Activated CD8-positive, alpha-beta memory T cell treated with anti-CD3 and anti-CD28 coated beads for 36 hours (primary cell): ENCODE data around the gene PSMG4. TPM values are rescaled to one million over a fixed set of nuclear protein-coding genes. Genes with fewer than 3 reads are reported as not detected.
"Not testable (repeated sequence)": the region's sequence is repeated elsewhere in the genome, so short reads cannot be mapped to it uniquely, and the experiment has no call there.

ENCODE experiments used
- CTCF ChIA-PET: fragments of 350-600 bp; sonication (Branson Sonifier 250); formaldehyde crosslinking; loops from one replicate; lab custom pipeline; 2021; ENCODE audit warnings: antibody characterized with exemption; lab: Charles Lee
- POLR2A ChIA-PET: fragments of 350-600 bp; sonication (Branson Sonifier 250); formaldehyde crosslinking; loops from one replicate; lab custom pipeline; 2021; ENCODE audit warnings: antibody characterized with exemption; lab: Charles Lee
- total RNA-seq, 2 experiments: library from RNA; stranded (reverse); gene quantifications; one replicate each; pipeline ENCODE4 v1.2.3, GENCODE V29; 2021

The PSMG4 gene
- total RNA-seq, 2 experiments from 2014 or later: 28.6 to 30.8 TPM

DNA sequence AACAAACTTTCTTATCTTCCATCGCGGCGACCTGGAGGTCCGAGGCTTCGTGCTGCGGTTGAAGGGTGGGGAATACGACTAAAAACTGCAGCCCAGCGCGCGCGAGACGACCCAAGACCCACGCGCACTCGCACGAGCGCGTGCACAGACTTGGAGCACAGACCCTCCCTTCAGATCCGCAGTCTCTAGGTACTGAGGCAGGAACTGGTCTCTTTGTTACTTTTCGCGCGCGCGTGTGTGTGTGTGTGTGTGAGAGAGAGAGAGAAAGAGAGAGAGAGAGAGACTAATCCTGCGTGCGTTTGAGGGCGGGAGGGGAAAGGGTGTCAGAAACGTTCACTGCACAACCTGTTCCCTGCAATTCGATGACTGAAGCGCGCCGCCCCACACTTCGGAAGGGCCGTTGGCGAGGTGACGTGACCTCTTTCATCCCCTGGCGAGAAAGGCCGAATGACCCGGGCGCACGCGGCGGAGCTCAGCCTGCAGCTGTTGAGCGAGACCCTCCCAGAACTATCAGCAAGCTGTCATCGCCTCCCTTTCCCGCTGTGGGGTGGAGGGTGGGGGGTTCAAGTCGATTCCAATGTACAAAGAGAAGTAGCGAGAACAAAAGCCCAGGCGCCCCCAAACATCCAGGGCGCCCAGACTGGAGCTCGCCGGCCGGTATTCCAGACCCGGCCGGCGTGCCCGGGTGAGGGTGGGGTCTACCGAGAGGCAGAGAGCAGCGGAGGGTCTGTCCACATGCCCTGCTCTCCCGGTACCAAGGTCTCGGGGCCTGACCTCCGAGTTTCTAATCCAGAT is 29.8 kb upstream of the PSMG4 start:
- POLR2A ChIA-PET: interaction anchor here (0.5 kb wide), 1 partner anchor 66 kb away, joined by 5 read pairs; no protein-coding TSS in a partner anchor
- CTCF ChIA-PET: interaction anchor here (0.7 to 1.2 kb wide), 2 partner anchors 19 to 22 kb away, joined by 3 to 5 read pairs; no protein-coding TSS in a partner anchor

- ChIA-PET CTCF (interaction anchor here (0.6 to 1.2 kb wide), 4 partner anchors 20 to 128 kb away, joined by 3 to 5 read pairs (median 4); no protein-coding TSS in a partner anchor), POLR2A (interaction anchor here (0.5 kb wide), 1 partner anchor 67 kb away, joined by 5 read pairs; no protein-coding TSS in a partner anchor)
Observed at GRCh38 chr6:3229566-3230178, 29.1 kb upstream of the PSMG4 start.

DNA sequence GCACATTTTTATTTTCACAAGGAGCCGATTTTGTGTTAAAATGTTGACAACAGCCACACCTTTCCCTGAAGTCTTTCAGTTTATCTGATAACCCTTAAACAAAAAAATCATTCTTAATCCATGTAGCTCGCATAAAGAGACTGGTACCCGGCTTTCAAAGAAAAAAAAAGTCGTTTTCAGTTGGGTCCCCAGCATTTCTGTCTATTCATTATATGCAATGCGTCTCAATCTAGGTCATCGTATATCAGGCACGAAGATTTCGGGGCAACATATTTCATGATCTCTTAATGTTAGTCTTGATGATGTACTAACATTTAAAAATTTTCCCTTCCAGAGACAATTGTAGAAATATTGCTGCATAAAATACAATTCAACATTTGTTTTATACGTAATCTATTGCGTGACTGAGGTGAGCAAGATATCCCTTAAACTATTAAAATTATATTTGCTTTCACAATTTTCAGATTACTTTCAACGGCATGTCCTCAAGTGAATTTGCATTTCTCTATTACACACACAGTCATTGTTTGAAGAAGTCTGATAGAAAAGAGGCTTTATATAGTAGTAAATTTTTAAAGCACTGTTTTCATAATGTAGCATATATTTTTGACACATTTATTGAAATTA is 28.4 kb upstream of the PSMG4 start:
- CTCF ChIA-PET: interaction anchor here (0.6 to 2.6 kb wide), 2 partner anchors 21 to 129 kb away, joined by 3 to 10 read pairs; no protein-coding TSS in a partner anchor
- POLR2A ChIA-PET: no interaction called here

- POLR2A ChIA-PET: no interaction called here
- CTCF ChIA-PET: interaction anchor here (2.6 kb wide), 1 partner anchor 21 kb away, joined by 10 read pairs; no protein-coding TSS in a partner anchor
Observed at GRCh38 chr6:3230900-3231246, 27.9 kb upstream of the PSMG4 start.

DNA sequence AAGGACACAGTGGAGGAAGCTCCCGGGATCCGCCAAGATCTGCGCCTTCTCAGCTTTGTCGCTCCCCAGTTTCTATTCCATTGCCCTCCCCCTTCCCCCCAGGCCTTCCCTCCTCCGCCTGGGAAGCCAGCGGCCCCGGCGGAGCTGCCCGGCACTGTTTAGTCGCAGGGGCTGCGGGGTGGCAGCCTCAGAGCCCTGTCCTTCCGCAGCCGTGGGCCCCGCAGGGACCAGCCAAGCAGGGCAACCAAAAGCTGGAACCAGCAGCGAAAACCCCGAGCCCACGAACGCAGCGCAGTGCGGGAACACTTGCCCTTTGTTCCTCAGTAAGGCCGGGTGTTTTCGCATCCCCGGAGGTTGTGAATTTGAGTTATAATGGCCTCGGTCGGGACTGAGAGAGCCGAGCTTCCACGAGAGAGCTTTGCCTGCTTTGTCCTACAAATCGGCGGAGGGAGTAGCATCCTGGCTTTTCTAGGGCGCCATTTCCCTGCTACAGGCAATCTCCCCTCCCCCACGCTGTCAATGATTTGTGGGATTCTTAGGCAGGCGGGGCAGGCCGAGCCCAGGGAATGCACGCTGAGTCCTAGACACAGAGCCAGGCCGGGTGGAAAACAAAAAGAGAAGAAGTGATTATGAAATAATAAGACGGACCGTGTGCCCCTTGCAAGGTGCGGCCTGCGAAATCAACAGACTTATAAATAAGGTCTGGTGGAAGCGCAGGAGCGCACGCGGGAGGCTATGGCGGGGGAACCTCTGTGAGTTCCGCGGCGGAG is 27.3 kb upstream of the PSMG4 start:
- ChIA-PET CTCF (interaction anchor here (2.6 kb wide), 1 partner anchor 20 kb away, joined by 10 read pairs; no protein-coding TSS in a partner anchor), POLR2A (no interaction called here)

- CTCF ChIA-PET: interaction anchor here (2.6 kb wide), 1 partner anchor 19 kb away, joined by 10 read pairs; no protein-coding TSS in a partner anchor
- POLR2A ChIA-PET: no interaction called here
Observed at GRCh38 chr6:3232017-3232945, 26.5 kb upstream of the PSMG4 start.

DNA sequence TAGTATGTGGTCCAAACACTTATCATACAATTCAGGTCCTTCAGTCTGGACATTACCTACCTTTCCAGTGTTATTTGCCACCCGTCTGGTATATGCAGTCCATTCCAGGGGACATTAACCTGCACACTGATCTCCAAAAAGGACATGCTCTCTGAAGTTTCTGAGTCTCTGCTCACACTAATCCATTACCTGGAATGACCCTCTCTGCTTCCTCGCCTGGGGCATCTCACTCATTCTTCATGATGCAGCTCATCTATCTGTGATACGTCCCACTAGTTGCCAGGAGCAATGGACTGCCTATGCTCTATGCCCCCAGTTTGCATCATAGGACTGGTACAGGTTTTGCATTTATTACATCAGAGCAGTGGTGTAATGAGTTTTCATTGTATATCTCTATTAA is 25.4 kb upstream of the PSMG4 start:
- POLR2A ChIA-PET: no interaction called here
- CTCF ChIA-PET: no interaction called here

- ChIA-PET POLR2A (no interaction called here), CTCF (no interaction called here)
Observed at GRCh38 chr6:3233904-3234303, 24.8 kb upstream of the PSMG4 start.

DNA sequence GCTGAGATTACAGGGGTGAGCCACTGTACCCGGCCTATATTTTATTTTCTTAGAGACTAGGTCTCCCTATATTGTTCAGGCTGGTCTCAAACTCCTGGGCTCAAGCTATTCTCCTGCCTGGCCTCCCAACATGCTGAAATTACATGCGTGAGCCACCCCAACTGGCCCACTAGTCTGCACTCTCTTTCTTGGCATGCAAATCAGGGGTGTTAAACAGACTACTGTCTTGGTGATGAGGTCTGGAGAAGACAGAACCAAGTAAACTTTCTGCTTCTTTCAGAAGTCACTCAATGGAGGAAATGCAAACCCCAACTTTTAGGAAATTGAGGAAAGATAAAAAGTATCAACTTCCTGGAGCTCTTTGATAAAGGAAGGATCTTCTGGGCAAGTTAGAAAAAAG is 23.3 kb upstream of the PSMG4 start:
- ChIA-PET CTCF (interaction anchor here (1.5 kb wide), 1 partner anchor 16 kb away, joined by 4 read pairs; no protein-coding TSS in a partner anchor), POLR2A (no interaction called here)

- ChIA-PET POLR2A (no interaction called here), CTCF (interaction anchor here (1.5 kb wide), 1 partner anchor 16 kb away, joined by 4 read pairs; no protein-coding TSS in a partner anchor)
Observed at GRCh38 chr6:3236005-3236404, 22.7 kb upstream of the PSMG4 start.

DNA sequence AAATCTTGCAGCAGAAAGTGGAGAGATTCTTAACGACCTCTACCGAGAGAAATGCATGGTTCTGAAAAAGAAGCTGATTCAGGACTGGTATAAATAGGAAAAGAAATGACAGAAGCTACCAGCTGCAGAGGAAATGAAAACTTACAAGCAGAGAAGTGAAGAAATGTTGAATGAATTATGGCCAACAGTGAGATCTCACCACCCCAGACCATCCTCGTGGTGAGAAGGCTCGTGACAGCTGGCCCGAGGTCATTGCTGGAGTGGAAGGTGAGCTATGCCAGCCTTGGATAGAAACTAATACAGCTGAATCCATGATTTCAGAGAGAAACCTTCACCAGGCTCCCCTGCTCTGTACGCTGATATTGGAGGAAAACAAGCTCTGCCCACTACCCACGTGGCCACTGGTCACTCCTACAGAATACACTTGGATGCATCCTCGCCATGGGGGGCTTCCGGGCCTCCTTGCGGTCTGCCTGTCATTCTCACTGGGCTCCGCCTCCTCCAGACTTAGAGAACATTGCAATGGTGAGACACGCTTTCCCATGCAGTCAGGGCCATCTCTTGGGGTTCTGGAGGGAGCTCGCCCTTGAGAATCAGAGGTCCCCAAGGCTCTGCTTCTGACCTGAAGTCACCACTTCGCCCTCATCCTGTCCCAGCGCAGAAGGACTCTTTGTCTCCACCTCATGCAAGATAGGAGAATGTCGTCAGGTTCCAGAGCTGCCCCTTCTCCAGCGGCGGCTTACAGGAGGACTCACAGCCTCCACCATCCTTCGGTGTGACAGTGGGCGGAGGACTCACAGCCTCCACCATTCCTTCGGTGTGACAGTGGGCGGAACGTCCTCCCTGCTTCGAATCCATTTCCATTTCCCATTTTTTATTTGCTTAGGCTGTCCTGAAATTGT is 20.7 kb upstream of the PSMG4 start:
- ChIA-PET CTCF (interaction anchor here (1.2 kb wide), 1 partner anchor 13 kb away, joined by 4 read pairs; no protein-coding TSS in a partner anchor), POLR2A (no interaction called here)

DNA sequence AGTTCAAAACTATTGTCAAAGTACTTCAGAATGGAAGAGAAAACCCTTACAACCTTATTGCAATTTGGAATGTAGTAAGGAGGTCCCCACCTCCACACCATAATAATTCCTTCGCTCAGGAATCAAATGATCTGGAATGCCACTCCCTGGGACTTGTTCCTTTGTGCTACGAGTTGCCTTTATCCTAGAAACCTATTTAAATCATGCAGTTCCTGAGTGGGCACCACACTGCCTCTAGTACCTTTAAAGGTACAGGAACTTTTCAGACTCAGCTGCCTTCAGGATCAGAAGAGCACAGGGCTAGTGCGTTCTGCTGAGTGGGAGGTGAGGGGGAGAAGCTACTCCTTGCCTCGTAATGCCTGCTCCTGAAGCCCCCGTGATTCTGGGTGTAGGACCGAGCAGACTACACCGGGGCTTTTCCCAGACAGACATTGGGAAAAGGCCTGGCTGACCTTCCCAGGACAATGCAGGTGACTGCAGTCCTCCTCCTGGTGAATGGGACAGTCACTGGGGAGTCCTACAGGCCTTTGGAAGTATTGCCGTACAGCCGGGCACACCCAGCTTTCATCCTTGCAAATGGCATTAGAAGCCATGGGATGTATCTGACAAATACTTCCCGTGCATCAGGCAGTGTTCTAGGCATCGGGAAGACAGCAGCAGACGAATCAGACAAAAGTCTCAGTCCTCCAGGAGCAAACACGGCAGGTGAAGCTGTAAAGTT is 19.5 kb upstream of the PSMG4 start:
- CTCF ChIA-PET: interaction anchor here (0.6 to 1.4 kb wide), 2 partner anchors 13 to 113 kb away, joined by 3 to 4 read pairs; no protein-coding TSS in a partner anchor
- POLR2A ChIA-PET: no interaction called here

DNA sequence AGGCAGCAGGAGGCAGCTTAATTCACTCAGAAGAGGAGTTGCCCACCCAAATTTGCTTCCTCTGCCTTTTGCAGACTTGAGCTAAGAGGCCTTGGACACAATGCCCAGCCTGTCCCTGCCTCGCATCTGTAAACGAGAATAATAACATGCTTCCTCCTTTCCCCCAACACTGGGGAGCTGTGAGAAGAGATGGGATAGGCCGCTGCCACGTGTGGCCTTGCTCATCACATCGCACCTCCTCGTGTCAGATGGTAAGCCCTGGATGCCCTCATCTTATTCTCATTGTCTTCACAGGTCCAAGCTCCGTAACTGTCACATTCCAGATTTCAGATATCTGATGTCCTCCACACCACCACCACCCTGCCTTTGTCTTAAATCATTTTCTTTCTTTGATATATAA is 18.2 kb upstream of the PSMG4 start:
- CTCF ChIA-PET: interaction anchor here (0.7 to 1.4 kb wide), 2 partner anchors 11 to 93 kb away, joined by 4 read pairs; no protein-coding TSS in a partner anchor
- POLR2A ChIA-PET: no interaction called here

DNA sequence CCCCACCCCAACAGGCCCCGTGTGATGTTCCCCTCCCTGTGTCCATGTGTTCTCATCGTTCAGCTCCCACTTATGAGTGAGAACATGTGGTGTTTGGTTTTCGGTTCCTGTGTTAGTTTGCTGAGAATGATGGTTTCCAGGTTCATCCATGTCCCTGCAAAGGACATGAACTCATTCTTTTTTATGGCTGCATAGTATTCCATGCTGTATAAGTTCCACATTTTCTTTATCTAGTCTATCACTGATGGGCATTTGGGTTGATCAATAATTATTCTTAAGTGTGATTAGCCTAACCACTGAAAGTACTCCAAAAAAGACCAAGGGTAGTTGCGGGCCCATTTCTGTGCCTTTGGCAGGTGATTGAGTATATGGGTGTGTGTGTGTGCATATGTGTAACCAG is 17.0 kb upstream of the PSMG4 start:
- CTCF ChIA-PET, POLR2A ChIA-PET: not testable (repeated sequence)

- POLR2A ChIA-PET: no interaction called here
- CTCF ChIA-PET: no interaction called here
Observed at GRCh38 chr6:3242768-3243167, 16.0 kb upstream of the PSMG4 start.
